GM13977 (cell line): ENCODE data around the gene VIL1.

Source experiments
- DNase-seq: peaks from one replicate; pipeline ENCODE4 v3.0.0; 2012; ENCODE audit warnings: low spot score
- in situ Hi-C: fragments of 300-500 bp; cut with MboI; formaldehyde crosslinking; loops from one replicate; pipeline ENCODE4 v1.12.0; 2022; ENCODE audit warnings: low sequenced_read_pairs, low pct_unique_long_range_greater_than_20kb, mixed read lengths, inconsistent platforms; ENCODE audit not compliant: unreplicated experiment
- TF ChIP-seq, protein P1 (sequence below): IDR thresholded peaks from 2 replicates; pipeline ENCODE4 v1.5.1; 2012; ENCODE audit warnings: mild to moderate bottlenecking, control low read depth; ENCODE audit not compliant: insufficient read depth; ENCODE audit errors: extremely low read depth, missing control alignments

Gene VIL1

DNA sequence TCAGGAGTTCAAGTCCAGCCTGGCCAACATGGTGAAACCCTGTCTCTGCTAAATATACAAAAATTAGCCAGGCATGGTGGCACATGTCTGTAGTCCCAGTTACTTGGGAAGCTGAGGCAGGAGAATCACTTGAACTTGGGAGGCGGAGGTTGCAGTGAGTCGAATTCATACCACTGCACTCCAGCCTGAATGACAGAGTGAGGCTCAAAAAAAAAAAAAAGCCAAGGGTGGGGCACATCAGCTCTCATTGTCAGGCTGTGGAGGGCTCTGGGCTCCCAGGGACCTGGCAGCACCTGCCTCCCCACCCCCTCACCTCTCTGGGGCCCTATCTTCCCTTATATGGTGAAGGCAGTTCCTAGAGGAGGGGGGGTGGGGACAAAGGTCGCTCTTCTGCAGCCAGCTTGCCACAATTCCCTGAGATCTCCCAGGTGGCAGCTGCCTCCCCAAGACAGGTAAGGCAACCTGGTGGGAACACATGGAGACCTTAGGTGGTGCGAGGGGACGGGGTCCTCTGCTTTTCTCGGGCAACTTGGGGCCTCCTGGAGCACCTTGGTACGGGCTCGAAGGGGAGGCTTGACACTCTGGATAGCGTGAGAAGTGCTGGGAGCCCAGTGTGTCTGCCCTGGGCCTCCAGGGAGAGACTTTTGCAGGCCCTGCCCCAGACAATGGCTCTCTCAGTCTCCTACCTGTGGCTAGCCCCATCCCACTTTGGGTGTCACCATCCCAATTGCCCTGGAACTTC, at the start of gene VIL1:
TSS of gene VIL1 (plus strand) at position 407 of the 742 bp plus-strand sequence. CDS start 4,656 bp downstream, outside the sequence.
- TF ChIP-seq, protein P1, sequence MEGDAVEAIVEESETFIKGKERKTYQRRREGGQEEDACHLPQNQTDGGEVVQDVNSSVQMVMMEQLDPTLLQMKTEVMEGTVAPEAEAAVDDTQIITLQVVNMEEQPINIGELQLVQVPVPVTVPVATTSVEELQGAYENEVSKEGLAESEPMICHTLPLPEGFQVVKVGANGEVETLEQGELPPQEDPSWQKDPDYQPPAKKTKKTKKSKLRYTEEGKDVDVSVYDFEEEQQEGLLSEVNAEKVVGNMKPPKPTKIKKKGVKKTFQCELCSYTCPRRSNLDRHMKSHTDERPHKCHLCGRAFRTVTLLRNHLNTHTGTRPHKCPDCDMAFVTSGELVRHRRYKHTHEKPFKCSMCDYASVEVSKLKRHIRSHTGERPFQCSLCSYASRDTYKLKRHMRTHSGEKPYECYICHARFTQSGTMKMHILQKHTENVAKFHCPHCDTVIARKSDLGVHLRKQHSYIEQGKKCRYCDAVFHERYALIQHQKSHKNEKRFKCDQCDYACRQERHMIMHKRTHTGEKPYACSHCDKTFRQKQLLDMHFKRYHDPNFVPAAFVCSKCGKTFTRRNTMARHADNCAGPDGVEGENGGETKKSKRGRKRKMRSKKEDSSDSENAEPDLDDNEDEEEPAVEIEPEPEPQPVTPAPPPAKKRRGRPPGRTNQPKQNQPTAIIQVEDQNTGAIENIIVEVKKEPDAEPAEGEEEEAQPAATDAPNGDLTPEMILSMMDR = no peak
- DNase-seq = no peak
- in situ Hi-C loops = loop anchor here (25.0 kb wide), 1 partner anchor 418 kb away; the partner anchor contains the start of gene PRKAG3

DNA sequence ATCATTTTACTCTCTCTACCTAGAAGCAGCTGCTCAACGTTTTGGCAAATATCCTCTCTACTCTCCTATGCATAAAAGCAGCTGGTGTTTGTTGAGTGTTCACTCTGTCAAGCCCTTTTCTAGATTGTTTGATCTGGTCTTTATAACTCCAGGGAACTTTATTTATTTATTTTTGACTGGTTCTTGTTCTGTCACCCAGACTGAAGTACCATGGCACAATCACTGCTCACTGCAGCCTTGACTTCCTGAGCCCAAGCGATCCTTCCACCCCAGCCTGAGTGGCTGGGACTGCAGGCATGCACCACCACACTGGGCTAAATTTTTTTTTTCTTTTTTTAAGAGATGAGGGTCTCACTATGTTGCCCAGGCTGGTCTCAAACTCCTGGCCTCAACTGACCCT, 49.6 kb upstream of the VIL1 start:
- DNase-seq = no peak
- in situ Hi-C loops = no loop called here
- TF ChIP-seq, protein P1 = no peak

DNA sequence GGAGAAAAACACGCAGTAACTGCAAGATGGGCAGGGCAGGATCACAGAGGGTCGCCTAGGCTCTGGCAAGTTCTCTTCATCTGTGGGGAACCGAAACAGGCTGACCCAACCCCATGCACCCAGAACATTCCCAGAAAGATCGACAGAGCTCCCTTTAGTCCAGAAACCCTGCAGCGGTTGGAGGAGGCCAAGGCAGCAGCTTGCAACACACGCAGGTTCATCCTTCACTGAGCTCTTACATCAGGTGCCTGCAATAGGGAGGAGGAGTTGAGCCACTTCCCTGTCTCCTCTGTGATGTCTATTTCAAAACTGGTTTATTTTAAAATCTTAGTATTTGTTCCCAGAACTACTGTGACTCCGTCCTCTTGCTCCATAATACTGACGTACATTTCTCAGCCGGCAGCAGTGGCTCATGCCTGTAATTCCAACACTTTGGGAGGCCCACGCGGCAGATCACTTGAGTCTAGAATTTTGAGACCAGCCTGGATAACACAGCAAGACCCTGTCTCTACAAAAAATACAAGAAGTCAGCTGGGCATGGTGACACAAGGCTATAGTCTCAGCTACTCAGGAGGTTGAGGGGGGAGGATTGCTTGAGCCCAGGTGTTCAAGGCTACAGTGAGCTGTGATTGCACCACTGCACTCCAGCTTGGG, 48.4 kb upstream of the VIL1 start:
- in situ Hi-C loops = no loop called here
- no peak for DNase-seq

DNA sequence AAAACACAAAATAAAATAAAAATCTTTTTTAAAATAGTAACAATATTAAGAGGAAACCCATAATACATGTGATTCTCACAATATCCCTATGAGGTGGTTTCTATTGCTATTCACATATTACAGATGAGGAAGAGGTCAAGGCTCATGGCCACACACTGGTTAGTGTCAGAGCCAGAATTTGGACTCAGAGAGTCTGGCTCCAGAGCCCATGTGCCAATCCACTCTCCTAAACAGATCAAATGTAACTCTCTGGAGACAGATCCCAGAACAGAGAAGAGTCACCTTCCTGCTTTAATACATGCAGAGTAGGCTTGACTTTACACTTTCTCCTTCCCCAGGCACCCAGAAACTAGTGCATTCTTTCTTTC, 47.0 kb upstream of the VIL1 start:
- in situ Hi-C loops = no loop called here
- no peak for DNase-seq
- TF ChIP-seq, protein P1 = no peak

More for the DNA sequence above, 48.4 kb upstream of the VIL1 start:
- TF ChIP-seq, protein P1 = no peak

DNA sequence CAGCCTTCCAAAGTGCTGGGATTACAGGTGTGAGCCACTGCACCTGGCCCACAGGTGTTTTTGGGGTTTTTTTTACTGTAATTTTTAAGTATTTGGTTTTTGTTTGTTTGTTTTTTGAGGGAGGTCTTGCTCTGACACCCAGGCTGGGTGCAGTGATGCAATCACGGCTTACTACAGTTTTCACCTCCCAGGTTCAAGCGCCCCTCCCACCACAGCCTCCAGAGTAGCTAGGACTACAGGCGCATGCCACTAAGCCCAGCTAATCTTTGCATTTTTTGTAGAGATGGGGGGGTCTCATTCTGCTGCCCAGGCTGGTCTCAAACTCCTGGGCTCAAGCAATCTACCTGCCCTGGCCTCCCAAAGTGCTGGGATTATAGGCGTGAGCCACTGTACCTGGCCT, 44.1 kb upstream of the VIL1 start:
- in situ Hi-C loops = no loop called here
- DNase-seq = no peak
- TF ChIP-seq, protein P1 = no peak

DNA sequence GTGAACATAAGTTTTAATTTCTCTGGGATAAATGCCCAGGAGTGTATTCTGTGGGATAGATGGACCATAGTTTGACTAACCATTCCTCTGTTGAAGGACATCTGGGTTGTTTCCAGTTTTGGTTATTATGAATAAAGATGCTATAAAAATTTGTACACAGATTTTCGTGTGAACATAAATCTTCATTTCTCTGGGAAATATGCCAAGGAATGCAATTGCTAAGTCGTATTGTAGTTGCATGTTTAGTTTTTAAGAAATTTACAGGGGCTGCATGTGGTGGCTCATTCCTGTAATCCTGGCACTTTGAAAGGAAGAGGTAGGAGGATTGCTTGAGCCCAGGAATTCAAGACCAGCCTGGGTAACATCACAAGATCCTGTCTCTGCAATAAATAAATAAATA, 43.7 kb upstream of the VIL1 start:
- TF ChIP-seq, protein P1 = no peak
- no peak for DNase-seq
- in situ Hi-C loops = no loop called here
